ENCODE data around the gene COMMD10. TPM values are rescaled to one million over a fixed set of nuclear protein-coding genes. Genes with fewer than 3 reads are reported as not detected.

Gene COMMD10
- polyA plus RNA-seq, 1 donor from 2014 or later: 23.1 TPM

GRCh38 chr5:116303340-116303739 lies 218.5 kb downstream of the COMMD10 start:
- Histone ChIP-seq H3K27me3 (ENCODE audit: insufficient read depth, low read depth, low read length) (no peaks in the 10 kb centered on the region), H3K9me2 (ENCODE audit: insufficient read depth, low read length) (no peaks in the 10 kb centered on the region), H3K36me3 (ENCODE audit: insufficient read depth, low read length) (peaks cover 5% of the 10 kb centered on the region), H4K20me1 (ENCODE audit: insufficient read depth) (no peaks in the 10 kb centered on the region), H3K9ac (ENCODE audit: low read length) (no peak overlapping the region), H3K27ac (ENCODE audit: low read length) (no peak overlapping the region), H3K4me3 (ENCODE audit: low read length) (no peak overlapping the region), H3K79me2 (replicated peaks; ENCODE audit: insufficient read depth, low read length) (no peaks in the 10 kb centered on the region), H2AFZ (ENCODE audit: low read depth, low read length) (no peak overlapping the region), H3K9me3 (ENCODE audit: low read length) (no peaks in the 10 kb centered on the region), H3K4me2 (ENCODE audit: low read length) (no peak overlapping the region), H3F3A (ENCODE audit: insufficient read depth, low read length, poor library complexity, severe bottlenecking) (no peaks in the 10 kb centered on the region)
- TF ChIP-seq MXI1 (conservative IDR thresholded peaks at IDR 0.05; ENCODE audit: poor library complexity, severe bottlenecking): no peak
- TF ChIP-seq EZH2 (IDR thresholded peaks at IDR 0.05; ENCODE audit: borderline replicate concordance, insufficient read depth, low read length, poor library complexity, severe bottlenecking): no peak
- TF ChIP-seq SMC3 (conservative IDR thresholded peaks at IDR 0.05; ENCODE audit: poor library complexity): no peak
- no peak for TF ChIP-seq RAD21 (conservative IDR thresholded peaks at IDR 0.05)
- TF ChIP-seq TAF1 (IDR thresholded peaks at IDR 0.05; ENCODE audit: low read depth): no peak
- TF ChIP-seq, protein P1, sequence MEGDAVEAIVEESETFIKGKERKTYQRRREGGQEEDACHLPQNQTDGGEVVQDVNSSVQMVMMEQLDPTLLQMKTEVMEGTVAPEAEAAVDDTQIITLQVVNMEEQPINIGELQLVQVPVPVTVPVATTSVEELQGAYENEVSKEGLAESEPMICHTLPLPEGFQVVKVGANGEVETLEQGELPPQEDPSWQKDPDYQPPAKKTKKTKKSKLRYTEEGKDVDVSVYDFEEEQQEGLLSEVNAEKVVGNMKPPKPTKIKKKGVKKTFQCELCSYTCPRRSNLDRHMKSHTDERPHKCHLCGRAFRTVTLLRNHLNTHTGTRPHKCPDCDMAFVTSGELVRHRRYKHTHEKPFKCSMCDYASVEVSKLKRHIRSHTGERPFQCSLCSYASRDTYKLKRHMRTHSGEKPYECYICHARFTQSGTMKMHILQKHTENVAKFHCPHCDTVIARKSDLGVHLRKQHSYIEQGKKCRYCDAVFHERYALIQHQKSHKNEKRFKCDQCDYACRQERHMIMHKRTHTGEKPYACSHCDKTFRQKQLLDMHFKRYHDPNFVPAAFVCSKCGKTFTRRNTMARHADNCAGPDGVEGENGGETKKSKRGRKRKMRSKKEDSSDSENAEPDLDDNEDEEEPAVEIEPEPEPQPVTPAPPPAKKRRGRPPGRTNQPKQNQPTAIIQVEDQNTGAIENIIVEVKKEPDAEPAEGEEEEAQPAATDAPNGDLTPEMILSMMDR (IDR thresholded peaks at IDR 0.05; ENCODE audit: poor library complexity, severe bottlenecking): no peak
- no peak for TF ChIP-seq EP300 (conservative IDR thresholded peaks at IDR 0.05; ENCODE audit: poor library complexity, severe bottlenecking)
- no peak for TF ChIP-seq POLR2AphosphoS5 (IDR thresholded peaks at IDR 0.05)
- no peak for TF ChIP-seq REST (IDR thresholded peaks at IDR 0.05; ENCODE audit: borderline replicate concordance)

DNA sequence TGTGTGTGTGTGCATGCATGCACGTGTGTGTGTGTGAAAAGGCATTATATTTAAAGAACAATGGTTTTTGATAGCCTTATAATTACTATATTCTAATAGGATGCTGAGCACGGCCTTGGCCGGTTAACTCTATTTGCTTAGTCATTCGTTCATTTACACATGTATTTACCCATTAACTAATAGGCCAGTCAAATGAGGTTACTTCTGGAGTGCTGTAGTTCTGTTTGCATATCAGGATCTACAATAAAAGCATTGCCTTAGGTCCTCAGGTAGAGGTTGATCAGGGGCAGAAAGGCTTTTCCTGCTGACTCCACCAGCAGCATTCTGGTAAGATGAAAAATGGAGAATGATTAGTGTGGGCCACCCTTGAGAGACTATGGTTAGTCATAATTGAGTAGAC lies 219.0 kb downstream of the COMMD10 start:
- H3K9me2 ChIP-seq (ENCODE audit: insufficient read depth, low read length): no peaks in the 10 kb centered on the region
- no peaks in the 10 kb centered on the region for H3K9me3 ChIP-seq (ENCODE audit: low read length)
- no peaks in the 10 kb centered on the region for H3K27me3 ChIP-seq (ENCODE audit: insufficient read depth, low read depth, low read length)
- H3F3A ChIP-seq (ENCODE audit: insufficient read depth, low read length, poor library complexity, severe bottlenecking): no peaks in the 10 kb centered on the region
- H3K36me3 ChIP-seq (ENCODE audit: insufficient read depth, low read length): peaks cover 5% of the 10 kb centered on the region
- H3K4me2 ChIP-seq (ENCODE audit: low read length): no peak overlapping the region
- H2AFZ ChIP-seq (ENCODE audit: low read depth, low read length): no peak overlapping the region
- H3K27ac ChIP-seq (ENCODE audit: low read length): no peak overlapping the region
- no peaks in the 10 kb centered on the region for H3K79me2 ChIP-seq (replicated peaks; ENCODE audit: insufficient read depth, low read length)
- H3K4me3 ChIP-seq (ENCODE audit: low read length): no peak overlapping the region
- H4K20me1 ChIP-seq (ENCODE audit: insufficient read depth): no peaks in the 10 kb centered on the region
- no peak overlapping the region for H3K9ac ChIP-seq (ENCODE audit: low read length)
- TF ChIP-seq EZH2 (IDR thresholded peaks at IDR 0.05; ENCODE audit: borderline replicate concordance, insufficient read depth, low read length, poor library complexity, severe bottlenecking) (no peak), POLR2AphosphoS5 (IDR thresholded peaks at IDR 0.05) (no peak), EP300 (conservative IDR thresholded peaks at IDR 0.05; ENCODE audit: poor library complexity, severe bottlenecking) (no peak), TAF1 (IDR thresholded peaks at IDR 0.05; ENCODE audit: low read depth) (no peak), SMC3 (conservative IDR thresholded peaks at IDR 0.05; ENCODE audit: poor library complexity) (no peak), RAD21 (conservative IDR thresholded peaks at IDR 0.05) (no peak), MXI1 (conservative IDR thresholded peaks at IDR 0.05; ENCODE audit: poor library complexity, severe bottlenecking) (no peak)
- TF ChIP-seq, protein P1 (IDR thresholded peaks at IDR 0.05; ENCODE audit: poor library complexity, severe bottlenecking): no peak

All from neural cell (in vitro differentiated cells).